Measurements from ENCODE around the gene PRCD.
"Not testable (repeated sequence)": the region's sequence is repeated elsewhere in the genome, so short reads cannot be mapped to it uniquely, and the experiment has no call there.

The PRCD gene

DNA sequence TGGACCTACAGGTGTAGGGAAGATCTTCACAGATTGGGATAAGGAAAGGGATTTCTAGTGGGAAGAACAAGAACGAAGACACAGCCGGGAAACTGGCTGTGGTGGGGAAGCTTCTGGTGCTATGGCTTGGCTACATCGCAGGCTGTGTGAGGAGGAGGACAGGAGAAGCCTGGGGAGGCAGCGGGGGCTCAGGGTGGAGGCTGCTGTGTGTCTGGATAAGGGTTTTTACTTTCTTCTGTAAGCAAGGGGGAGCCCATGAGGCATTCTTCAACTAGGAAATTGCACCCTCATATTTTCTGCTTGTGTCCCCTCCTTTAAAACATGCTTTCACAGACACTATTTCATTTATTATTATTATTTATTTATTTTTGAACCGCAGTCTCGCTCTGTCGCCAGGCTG is 35.7 kb upstream of the PRCD start:
- DNase-seq (ENCODE audit: low spot score) = no peak

DNA sequence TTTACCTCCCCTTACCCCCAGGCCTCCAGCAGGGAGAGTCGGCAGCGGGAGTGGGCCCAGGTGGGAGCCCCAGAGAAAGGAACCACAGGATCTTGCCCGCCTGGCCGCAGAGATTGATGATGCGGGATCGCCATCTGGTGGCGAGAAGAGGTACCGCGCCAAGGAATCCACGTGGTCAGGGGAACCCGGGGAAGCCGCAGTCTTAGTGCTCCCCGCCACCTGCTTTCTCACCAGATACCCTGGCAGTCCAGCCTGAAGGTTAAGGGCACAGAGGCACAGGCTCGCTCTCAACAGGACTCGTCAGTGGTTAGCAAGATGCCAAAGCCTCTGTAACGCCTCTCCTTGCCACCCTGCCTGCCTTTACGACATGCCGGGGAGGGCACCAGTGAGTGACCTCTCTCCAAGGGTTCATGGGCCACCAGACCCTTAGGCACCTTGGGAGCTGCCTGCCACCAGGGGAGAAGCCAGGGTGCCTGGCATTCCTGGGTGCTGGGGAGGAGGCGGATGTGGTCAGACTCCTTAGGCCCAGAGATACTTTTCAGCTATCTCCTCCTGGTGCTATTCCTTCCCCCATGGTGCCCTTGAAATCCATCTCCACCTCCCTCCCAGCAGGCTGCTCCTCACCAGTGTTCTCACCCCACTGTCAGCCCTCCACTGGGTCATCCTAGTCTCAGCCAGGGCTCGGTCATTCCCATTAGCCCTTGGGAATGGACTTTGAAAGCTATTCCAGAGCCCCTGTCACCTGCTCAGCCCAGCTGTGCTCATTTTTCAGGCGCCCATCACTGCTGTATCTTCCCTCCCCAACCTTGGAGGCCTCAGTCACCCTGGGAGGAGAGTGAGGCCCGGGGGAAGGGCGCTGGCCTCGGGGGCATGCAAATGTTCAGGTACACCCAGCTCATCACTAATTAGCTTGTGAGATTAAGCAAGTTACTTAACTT is 33.2 kb upstream of the PRCD start:
- DNase-seq (ENCODE audit: low spot score) = peak; percentile 67

DNA sequence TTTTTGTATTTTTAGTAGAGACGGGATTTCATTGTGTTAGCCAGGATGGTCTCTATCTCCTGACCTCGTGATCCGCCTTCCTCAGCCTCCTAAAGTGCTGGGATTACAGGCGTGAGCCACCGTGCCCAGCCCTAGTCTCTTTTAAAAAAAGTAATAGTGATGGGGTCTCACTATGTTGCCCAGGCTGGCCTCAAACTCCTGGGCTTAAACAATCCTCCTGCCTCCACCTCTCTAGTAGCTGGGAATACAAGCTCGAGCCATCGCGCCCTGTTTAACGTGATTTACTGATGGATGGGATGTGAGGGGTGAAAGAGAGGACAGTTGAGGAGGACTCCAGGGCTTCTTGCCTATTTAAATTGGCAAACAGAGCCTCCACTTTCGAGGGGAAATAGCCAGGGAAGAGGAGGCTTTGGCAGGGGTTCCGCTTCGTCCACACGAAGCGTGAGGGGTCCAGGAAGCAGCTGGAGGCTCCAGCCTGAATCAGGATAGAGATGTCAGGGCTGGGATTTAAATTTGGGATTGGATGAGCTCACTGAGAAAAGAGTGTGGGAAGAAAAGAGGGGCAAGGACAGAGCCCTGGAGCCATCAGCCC is 31.3 kb upstream of the PRCD start:
- not testable (repeated sequence) for DNase-seq (ENCODE audit: low spot score)

DNA sequence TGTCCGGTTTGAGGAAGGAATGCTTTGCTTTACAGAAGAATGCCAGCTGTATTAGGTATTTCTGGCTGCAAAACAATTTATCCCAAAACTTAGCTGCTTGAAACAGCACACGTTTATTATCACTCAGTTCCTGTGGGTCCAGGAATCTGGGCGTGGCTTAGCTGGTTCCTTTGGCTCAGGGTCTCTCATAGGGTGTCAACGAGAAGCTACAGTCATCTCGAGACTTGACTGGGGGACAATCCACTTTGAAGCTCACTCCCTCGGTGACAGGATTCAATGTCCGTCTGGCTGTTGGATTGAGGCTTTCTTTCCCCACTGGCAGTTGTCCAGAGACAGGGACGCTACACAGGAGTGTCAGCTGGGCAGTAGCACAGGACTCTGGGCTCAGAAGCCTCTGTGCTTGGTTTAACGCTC is 29.0 kb upstream of the PRCD start:
- DNase-seq (ENCODE audit: low spot score) = no peak

DNA sequence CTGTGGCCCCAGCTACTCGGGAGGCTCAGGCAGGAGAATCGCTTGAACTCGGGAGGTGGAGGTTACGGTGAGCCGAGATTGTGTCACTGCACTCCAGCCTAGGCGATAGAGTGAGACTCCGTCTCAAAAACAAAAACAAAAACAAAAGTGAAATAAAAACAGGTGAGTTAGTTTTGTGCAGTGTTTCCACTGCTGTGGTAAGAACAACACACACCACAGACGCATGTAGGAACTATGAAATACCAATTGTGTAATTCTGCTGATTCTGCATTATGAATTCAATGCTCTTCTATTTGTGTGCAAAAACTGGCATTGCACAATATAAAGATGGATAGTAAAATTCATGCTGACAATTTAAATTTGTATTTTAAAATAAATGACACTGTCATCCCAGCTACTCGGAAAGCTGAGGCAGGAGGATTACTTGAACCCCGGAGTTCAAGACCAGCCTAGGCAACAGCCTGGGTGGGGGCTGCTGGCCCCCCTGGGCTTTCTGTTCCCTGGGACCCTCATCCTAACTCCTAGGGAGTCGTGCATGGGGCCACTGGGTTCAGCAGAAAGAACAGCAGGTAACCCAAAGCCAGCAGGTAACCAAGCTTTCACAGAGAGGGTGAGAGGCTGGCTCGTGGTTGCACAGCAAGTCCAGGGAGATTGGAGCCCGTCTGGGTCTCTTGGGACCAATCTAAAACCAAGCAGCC is 28.0 kb upstream of the PRCD start:
- no peak for DNase-seq (ENCODE audit: low spot score)

DNA sequence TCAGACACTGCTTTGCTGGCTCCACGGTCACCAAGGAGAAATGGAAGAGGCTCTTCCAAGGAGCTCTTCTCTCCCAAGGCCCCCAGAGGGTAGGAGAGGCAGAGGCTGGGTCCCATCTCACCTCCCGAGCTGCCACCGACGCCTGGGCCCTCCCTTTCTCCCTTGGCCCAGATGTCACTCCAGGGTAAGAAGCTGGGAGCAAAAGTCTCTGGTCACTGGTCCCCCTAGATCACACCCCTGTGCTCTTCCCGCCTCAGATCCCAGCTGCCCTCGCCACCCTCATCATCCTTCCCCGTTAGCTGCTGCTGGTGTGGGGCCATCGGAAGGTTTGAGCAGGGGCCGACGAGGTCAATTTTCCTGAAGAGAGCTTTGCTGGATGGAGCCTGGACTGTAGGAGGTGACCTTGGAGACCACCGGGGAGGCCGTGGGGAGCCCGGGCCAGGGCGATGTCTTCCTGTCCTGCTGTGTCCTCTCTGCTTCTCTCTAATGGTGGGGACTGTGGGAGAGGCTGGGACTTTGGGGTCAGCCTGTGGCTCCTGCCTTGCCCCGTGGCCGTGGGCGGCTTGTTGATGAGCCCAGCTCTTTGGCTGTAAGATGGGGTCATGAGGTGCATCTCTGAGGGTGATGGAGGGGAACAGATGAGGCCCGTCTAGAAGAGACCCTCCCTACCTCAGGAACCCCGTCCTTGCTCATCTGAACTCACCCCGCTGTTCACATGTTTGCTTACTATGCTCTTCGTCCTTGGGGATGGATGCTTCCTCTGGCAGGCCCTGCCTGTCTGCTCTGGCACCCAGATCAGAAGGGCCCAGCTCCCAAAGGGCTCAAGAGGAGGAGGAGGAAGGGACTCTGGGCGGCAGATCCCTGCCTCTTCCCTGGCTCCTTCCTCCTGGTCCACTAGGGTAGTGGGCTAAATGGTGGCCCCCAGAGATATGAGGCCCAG is 27.2 kb upstream of the PRCD start:
- DNase-seq (ENCODE audit: low spot score) = no peak

DNA sequence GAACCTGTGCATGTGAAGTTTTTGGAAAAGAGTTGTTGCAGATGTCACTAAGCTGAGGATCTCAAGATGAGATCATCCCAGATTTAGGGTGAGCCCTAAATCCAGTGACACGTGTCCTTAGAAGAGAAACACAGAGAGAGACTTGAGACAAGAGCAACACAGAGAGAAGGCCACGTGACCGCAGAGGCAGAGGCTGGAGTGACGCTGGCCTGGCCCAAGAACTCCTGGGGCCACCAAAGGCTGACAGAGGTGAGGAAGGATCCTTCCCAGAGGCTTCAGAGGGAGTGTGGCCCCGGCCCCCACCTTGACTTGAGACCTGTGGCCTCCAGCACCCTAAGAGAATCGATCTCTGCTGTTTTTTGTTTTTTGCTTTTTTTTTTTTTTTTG is 26.5 kb upstream of the PRCD start:
- no peak for DNase-seq (ENCODE audit: low spot score)

DNA sequence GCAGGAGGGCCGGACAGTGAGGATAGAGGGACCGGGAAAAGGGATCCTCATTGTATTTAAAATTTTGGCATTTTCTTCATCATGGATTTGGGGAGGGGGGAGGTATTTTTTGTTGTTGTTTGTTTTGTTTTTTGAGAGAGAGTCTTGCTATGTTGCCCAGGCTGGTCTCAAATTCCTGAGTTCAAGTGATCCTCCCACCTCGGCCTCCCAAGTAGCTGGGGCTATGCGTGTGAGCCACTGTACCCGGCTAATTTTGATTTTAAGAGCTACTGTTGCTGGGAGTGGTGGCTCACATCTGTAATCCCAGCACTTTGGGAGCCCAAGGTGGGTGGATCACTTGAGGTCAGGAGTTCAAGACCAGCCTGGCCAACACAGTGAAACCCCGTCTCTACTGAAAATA is 25.5 kb upstream of the PRCD start:
- DNase-seq (ENCODE audit: low spot score) = not testable (repeated sequence)

DNA sequence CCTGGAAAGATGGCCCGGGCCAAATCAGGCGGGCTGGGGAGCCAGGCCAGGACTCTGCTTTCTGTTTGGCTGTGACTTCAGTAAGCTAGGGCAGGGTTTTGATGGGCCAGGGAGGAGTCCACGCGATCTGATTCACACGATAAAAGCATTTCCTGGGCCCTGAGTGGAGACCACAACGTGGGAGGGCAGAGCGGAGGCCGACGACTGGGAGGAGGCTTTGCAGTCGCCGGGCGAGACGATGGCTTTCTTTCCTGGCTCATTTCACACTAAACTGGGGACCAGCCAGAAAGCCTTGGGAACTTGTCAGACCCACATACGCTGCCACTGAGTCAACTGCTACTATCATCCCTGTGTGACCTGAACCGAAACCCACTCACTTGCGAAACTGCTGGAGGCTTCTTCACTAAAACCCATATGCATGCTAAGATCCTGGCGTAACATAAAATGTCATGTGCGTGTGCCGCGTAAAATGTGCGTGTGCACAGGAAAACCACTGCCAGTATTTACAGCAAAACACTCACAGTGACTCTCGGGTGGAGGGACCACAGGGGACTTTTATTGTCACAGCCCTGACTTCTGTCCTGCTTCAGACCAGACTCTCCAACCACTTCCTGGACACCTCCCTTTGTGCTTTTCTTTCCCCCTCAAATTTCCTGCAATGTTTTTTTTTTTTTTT is 24.4 kb upstream of the PRCD start:
- DNase-seq (ENCODE audit: low spot score) = no peak

DNA sequence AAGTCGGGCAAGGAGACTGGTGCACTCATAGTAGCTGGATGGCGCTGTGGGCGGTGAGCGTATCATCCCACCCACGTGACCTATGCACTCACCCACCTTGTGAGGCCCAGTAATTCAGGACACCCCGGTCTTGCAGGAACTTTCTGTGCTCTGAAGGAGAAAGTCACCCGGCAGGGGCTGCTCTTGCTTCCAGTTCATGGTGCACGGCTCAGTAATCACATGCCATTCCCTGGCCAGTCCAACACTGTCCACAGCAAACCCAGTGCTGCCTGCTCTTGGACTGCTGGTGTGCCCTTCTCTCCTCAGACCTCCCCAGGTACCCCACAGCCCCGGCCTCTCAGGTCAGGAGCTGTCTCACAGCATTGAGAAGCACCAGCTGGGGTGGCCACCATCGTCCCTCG is 22.2 kb upstream of the PRCD start:
- DNase-seq (ENCODE audit: low spot score) = no peak

DNA sequence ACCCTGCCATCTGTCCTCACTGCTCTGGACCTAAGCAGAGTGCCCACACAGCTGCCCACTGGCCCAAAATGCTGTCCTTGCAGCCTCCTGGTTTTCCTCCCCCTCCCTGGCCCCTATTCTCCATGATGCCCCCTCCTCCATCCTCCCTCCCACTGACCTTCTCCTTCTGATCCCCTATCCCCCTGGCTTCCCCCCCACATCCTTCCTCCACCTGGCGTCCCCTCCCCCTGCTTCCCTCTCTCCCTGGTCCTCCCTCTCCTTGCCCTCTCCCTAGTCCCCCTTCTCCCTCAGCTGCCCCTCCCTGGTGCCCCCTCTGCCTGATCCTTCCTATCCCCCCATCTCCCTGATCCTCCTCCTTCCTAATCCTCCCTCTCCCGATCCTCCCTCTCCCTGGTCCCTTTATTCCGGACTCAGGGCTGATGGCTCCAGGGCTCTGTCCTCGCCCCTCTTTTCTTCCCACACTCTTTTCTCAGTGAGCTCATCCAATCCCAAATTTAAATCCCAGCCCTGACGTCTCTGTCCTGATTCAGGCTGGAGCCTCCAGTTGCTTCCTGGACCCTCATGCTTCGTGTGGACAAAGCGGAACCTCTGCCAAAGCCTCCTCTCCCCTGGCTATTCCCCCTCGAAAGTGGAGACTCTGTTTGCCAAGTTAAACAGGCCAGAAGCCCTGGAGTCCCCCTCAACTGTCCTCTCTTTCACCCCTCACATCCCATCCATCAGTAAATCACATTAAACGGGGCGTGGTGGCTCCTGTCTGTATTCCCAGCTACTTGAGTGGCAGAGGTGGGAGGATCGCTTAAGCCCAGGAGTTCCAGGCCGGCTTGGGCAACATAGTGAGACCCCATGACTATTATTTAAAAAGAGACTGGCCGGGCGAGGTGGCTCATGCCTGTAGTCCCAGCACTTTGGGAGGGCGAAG is 20.5 kb upstream of the PRCD start:
- no peak for DNase-seq (ENCODE audit: low spot score)

DNA sequence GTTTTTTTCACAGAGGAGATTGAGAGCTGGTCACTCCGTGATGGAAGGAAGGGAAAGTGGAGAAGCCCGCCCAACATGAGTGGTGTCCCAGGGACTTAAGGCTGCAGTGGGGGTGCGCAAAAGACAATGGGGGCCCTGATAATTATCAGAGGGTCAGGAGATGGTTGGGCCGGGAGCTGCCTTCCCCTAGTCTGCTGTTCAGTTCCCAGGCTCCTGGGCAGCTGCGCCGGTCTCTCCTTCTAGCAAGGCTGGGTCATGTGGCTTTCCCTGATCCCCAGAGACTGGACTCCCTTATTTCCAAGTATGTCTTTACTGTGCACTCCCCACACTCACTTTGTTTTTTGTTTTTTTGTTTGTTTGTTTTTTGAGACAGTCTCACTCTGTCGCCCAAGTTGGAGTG is 18.6 kb upstream of the PRCD start:
- DNase-seq (ENCODE audit: low spot score) = no peak

DNA sequence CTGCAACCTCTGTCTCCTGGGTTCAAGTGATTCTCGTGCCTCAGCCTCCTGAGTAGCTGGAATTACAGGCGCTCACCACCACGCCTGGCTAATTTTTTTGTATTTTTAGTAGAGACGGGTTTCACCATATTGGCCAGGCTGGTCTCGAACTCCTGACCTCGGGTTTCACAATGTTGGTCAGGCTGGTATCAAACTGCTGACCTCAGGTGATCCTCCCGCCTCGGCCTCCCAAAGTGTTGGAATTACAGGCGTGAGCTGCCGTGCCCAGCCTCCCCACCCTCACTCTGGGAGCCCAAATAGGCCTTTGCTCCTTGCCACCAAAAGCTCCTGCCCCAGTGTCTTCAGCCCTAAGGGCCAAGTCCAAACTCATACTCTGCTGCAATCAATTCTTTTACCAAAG is 18.2 kb upstream of the PRCD start:
- DNase-seq (ENCODE audit: low spot score) = not testable (repeated sequence)

DNA sequence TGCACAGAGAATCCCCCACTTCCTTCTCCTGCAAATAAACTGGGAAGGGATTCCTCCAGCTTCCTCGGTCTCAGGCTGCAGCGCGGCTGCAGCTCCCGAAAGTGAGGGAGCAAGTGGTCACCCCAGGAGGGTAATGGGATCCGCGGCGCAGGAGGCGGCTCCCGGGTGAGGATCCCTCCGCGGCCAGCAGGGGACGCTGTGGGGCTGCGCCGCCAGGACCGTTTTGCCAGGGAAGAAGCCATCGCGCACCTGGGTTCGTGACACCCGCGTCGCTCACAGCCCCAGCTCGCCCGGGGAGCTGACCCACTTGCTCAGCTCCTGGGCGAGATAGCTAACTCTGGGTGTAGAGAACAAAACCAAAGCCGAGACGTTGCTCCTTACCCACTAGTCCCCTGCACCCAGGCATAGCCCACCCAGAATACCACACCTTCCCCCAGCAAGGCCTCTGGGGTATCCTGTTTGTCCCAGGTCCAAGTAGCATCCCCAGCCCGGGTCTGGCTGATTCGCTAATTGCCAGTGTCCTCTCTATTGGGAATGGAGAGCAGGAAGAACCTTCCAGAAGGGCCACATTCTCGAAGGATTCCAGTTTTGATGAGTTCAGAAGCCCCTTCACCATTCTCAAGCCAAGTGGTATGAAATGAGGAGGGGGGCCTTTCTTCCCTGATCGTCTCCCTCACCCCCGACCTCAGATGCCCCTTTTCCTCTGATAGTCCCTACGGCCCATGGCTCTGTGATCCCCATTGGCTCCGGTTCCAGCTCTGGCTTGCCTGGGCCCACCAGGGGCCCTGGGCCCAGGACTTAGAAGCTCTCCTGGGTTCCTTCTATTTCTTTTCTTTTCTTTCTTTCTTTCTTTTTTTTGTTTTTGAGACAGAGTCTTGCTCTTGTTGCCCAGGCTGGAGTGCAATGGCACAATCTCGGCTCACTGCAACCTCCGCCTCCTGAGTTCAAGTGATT is 16.5 kb upstream of the PRCD start:
- no peak for DNase-seq (ENCODE audit: low spot score)

DNA sequence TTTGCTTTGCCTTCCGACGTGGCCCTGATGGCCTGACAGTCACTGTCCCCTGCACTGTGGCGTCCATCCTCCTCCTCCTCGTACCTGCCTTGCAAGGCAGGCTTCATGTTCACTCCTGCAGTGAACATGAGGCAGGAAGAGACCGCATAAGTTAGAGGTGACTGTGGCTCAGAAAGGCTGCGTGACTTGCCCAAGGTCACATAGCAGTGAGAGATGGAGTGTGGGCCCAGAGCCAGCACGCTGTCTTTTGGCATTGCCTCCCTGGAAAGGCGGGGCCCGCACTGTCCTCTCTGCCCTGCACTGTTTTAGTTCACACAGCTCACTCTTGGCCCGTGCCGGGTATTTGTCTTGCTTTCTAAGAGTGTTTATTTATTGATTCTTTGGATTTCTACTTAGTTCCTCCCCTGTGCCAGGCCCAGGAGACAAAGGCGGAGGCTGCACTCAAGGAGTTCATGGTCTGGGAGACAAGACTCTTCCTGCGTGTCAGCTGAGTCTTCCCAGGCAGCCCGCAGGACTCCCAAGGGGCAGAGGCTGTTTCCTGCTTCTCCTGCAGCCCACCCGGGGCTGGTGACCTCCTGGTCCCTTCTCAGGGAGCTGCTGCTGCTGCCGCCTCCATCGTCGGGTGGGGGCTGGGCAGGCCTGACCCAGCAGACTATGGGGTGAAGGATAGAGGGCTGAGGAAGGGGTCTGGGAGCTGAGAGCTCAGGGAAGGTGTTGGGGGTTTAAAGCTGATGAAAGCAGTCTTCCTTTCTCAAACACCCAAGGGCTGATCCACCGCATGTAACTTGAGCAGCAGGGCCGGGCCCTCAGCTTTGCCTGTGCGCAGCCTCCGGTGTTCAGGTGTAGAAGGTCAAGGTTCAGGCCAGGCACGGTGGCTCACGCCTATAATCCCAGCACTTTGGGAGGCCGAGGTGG is 15.0 kb upstream of the PRCD start:
- DNase-seq (ENCODE audit: low spot score) = no peak

DNA sequence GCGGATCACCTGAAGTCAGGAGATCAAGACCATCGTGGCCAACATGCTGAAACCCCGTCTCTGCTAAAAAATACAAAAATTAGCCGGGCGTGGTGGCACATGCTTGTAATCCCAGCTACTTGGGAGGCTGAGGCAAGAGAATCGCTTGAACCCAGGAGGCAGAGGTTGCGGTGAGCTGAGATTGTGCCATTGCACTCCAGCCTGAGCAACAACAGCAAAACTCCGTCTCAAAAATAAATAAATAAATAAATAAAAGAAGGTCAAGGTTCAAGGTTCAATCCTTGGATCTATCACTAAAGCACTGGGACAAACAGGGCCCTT is 14.4 kb upstream of the PRCD start:
- not testable (repeated sequence) for DNase-seq (ENCODE audit: low spot score)

DNA sequence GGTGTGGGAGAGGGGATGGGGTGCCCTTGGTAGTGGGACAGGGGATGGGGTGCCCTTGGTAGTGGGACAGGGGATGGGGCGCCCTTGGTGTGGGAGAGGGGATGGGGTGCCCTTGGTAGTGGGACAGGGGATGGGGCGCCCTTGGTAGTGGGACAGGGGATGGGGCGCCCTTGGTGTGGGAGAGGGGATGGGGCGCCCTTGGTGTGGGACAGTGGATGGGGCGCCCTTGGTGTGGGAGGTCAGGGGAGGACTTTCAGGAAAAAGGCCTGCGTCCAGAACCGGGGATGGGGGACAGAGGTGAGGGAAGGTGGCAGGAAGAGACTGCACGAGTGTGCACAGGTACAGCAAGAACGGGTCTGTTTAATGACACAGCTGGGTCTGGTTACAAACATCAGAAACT is 12.8 kb upstream of the PRCD start:
- not testable (repeated sequence) for DNase-seq (ENCODE audit: low spot score)

All from putamen (tissue), 1 donor.